SK-N-SH treated with all-trans-retinoic acid at 6 μM for 48 hours (cell line): ENCODE data around the gene SOHLH2.

Source experiments
- ATAC-seq: fragments of 200-7000 bp; cut with Tn5 transposase; 3 replicates; pipeline ENCODE4 v1.9.1; 2020; ENCODE audit warnings: mild to moderate bottlenecking, moderate library complexity
- ARNTL ChIP-seq: fragments of 450-650 bp; formaldehyde crosslinking; IDR thresholded peaks from 2 replicates; pipeline ENCODE4 v1.5.0; 2020; ENCODE audit warnings: low read depth, mild to moderate bottlenecking, moderate library complexity, borderline replicate concordance
- BACH2 ChIP-seq: fragments of 250-450 bp; sonication (Bioruptor Pico); IDR thresholded peaks from 2 replicates; pipeline ENCODE4 v1.9.0; 2021; ENCODE audit warnings: mild to moderate bottlenecking, borderline replicate concordance
- CSDC2 ChIP-seq: fragments of 250-450 bp; sonication (Bioruptor Pico); IDR thresholded peaks from 2 replicates; pipeline ENCODE4 v1.5.0; 2020; ENCODE audit warnings: mild to moderate bottlenecking, moderate library complexity
- ESRRG ChIP-seq: fragments of 250-450 bp; sonication (Bioruptor Pico); IDR thresholded peaks from 2 replicates; pipeline ENCODE4 v1.6.1; 2021; ENCODE audit warnings: mild to moderate bottlenecking
- GLIS3 ChIP-seq: fragments of 250-450 bp; sonication (Bioruptor Pico); IDR thresholded peaks from 2 replicates; pipeline ENCODE4 v1.5.0; 2020; ENCODE audit warnings: mild to moderate bottlenecking, moderate library complexity
- ISL1 ChIP-seq: fragments of 250-450 bp; sonication (Bioruptor Pico); IDR thresholded peaks from 2 replicates; pipeline ENCODE4 v2.1.2; 2022; ENCODE audit warnings: mild to moderate bottlenecking, moderate library complexity
- OSR1 ChIP-seq: fragments of 250-450 bp; sonication (Bioruptor Pico); IDR thresholded peaks from 2 replicates; pipeline ENCODE4 v1.8.0; 2022; ENCODE audit warnings: moderate library complexity, mild to moderate bottlenecking, inconsistent platforms
- PPARA ChIP-seq: fragments of 250-450 bp; sonication (Bioruptor Pico); IDR thresholded peaks from 2 replicates; pipeline ENCODE4 v1.5.0; 2020; ENCODE audit warnings: mild to moderate bottlenecking, borderline replicate concordance
- SNAI2 ChIP-seq: fragments of 250-450 bp; sonication (Bioruptor Pico); IDR thresholded peaks from 2 replicates; pipeline ENCODE4 v1.5.0; 2020; ENCODE audit warnings: mild to moderate bottlenecking, moderate library complexity
- TCF4 ChIP-seq: fragments of 250-450 bp; sonication (Bioruptor Pico); IDR thresholded peaks from 2 replicates; pipeline ENCODE4 v1.8.0; 2021; ENCODE audit warnings: mild to moderate bottlenecking, moderate library complexity, borderline replicate concordance
- TOX ChIP-seq: fragments of 250-450 bp; sonication (Bioruptor Pico); IDR thresholded peaks from 2 replicates; pipeline ENCODE4 v1.8.0; 2021; ENCODE audit warnings: mild to moderate bottlenecking, moderate library complexity, borderline replicate concordance
- ZC3H10 ChIP-seq: fragments of 250-450 bp; sonication (Bioruptor Pico); IDR thresholded peaks from 2 replicates; pipeline ENCODE4 v1.5.1; 2021; ENCODE audit warnings: mild to moderate bottlenecking, moderate library complexity
- ZFP30 ChIP-seq: fragments of 450-650 bp; formaldehyde crosslinking; IDR thresholded peaks from 2 replicates; pipeline ENCODE4 v1.5.0; 2022; ENCODE audit warnings: mild to moderate bottlenecking, moderate library complexity
- ZNF565 ChIP-seq: fragments of 450-650 bp; formaldehyde crosslinking; conservative IDR thresholded peaks from 2 replicates; pipeline ENCODE4 v1.5.0; 2020; ENCODE audit warnings: low read depth, mild to moderate bottlenecking, moderate library complexity
- ZNF70 ChIP-seq: fragments of 450-650 bp; formaldehyde crosslinking; IDR thresholded peaks from 2 replicates; pipeline ENCODE4 v1.5.0; 2020; ENCODE audit warnings: mild to moderate bottlenecking, moderate library complexity
- ZNF8 ChIP-seq: fragments of 450-650 bp; formaldehyde crosslinking; IDR thresholded peaks from 2 replicates; pipeline ENCODE4 v1.5.0; 2020; ENCODE audit warnings: mild to moderate bottlenecking, moderate library complexity
- TF ChIP-seq, protein P1 (sequence below): fragments of 250-450 bp; sonication (Bioruptor Pico); IDR thresholded peaks from 2 replicates; pipeline ENCODE4 v1.5.1; 2021; ENCODE audit warnings: mild to moderate bottlenecking, moderate library complexity
- TF ChIP-seq, protein P2 (sequence below): fragments of 250-450 bp; sonication (Bioruptor Pico); IDR thresholded peaks from 2 replicates; pipeline ENCODE4 v1.5.0; 2020; ENCODE audit warnings: mild to moderate bottlenecking, moderate library complexity
- TF ChIP-seq, protein P3 (sequence below): fragments of 250-450 bp; sonication (Bioruptor Pico); IDR thresholded peaks from 2 replicates; pipeline ENCODE4 v1.8.0; 2021; ENCODE audit warnings: low read depth, mild to moderate bottlenecking, moderate library complexity, borderline replicate concordance
- TF ChIP-seq, protein P4 (sequence below): fragments of 250-450 bp; sonication (Bioruptor Pico); IDR thresholded peaks from 2 replicates; pipeline ENCODE4 v1.5.1; 2020; ENCODE audit warnings: low read depth, mild to moderate bottlenecking, moderate library complexity
- TF ChIP-seq, protein P5 (sequence below): fragments of 250-450 bp; sonication (Bioruptor Pico); IDR thresholded peaks from 2 replicates; pipeline ENCODE4 v1.8.0; 2020; ENCODE audit warnings: mild to moderate bottlenecking, moderate library complexity, borderline replicate concordance

The SOHLH2 gene

DNA sequence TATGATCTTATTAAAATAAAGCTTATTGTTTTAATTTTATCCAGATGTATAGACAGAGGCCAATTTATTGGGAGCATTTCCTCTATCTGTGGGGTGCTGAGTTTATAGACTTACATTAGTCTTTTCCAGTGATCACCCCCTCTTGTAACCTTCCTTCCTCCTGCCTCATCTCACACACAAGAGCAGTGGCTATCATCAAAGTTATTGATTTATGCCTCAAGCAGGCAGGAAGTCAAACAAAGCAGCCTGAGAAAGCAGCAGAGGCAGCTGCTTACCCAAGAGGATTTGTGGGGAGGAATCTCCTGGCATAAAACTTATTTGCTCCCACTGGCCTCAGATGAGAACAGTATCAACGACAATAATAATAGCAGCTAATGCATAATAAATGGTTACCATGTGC is 56.9 kb downstream of the SOHLH2 start:
- no peak for ATAC-seq
- TF ChIP-seq SNAI2 (no peak), ZFP30 (CRISPR knock-in tag) (no peak), BACH2 (no peak), ZNF565 (CRISPR knock-in tag) (no peak), TOX (CRISPR knock-in tag) (no peak), OSR1 (CRISPR knock-in tag) (no peak)
- TF ChIP-seq, all 23 proteins: peak for 0

DNA sequence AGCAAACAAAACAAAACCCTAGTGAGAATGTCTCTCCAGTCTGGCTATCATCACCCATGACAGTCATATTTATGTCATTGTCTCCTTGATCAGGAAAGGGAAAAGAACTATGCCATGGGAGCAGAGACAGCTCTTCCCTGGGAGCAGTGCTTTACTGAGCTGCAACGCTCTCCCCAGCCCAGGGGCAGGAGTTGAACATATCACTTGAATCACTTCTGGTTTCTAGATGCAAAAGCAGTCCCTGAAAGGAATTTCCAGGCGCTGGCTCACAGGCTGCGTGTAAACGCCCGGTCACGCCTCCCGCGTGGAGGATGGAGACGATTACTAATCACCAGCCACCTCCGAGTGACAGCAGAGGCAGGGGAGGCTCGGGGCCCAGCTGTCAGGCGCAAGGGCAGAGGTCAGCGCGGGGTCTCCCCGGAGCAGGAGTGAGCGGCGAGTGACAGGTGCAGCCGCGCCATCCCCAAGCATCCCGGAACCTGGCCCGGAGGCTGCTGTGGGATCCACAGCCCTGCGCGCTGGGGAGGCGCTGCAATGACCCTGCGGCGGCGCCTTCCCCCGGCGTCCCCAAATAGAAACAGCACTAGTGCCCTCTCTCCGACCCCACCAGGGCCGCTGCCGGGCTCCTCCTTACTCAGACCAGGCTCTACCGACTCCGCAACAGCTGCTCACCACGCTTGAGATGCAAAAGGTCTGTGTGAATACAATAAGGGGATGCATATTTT is 59.6 kb downstream of the SOHLH2 start:
- no peak for TF ChIP-seq ZNF8 (CRISPR knock-in tag)
- TF ChIP-seq, protein P1, sequence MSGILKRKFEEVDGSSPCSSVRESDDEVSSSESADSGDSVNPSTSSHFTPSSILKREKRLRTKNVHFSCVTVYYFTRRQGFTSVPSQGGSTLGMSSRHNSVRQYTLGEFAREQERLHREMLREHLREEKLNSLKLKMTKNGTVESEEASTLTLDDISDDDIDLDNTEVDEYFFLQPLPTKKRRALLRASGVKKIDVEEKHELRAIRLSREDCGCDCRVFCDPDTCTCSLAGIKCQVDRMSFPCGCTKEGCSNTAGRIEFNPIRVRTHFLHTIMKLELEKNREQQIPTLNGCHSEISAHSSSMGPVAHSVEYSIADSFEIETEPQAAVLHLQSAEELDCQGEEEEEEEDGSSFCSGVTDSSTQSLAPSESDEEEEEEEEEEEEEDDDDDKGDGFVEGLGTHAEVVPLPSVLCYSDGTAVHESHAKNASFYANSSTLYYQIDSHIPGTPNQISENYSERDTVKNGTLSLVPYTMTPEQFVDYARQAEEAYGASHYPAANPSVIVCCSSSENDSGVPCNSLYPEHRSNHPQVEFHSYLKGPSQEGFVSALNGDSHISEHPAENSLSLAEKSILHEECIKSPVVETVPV (CRISPR knock-in tag), result no peak
- peak; percentile 80 for ATAC-seq

DNA sequence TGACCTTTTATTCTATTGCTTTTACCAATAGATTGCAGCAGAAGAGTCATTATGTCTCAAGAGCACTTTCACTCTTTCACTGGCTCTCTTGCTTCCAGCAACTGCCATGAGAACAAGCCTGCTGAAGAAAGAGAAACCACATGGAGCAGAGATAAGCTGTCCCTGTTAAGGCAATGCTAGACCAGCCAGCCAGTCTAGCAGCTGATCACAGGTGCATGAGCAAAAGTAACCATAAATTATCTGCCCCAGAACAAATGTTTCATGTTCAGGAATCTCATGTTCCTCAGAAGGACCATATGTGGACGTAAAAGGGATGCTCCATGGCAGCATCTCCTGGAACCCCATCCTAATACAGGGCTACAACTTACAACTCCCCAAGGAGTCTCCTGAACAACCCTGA is 62.8 kb downstream of the SOHLH2 start:
- no peak for ATAC-seq

More for the DNA sequence above, 62.8 kb downstream of the SOHLH2 start:
- TF ChIP-seq SNAI2 (no peak), TOX (CRISPR knock-in tag) (no peak), ISL1 (CRISPR knock-in tag) (no peak), ZNF565 (CRISPR knock-in tag) (no peak), CSDC2 (CRISPR knock-in tag) (no peak), ZFP30 (CRISPR knock-in tag) (no peak), ZNF70 (CRISPR knock-in tag) (no peak), GLIS3 (no peak), ZC3H10 (CRISPR knock-in tag) (no peak), PPARA (CRISPR knock-in tag) (no peak), ARNTL (CRISPR knock-in tag) (no peak), ESRRG (CRISPR knock-in tag) (no peak), TCF4 (CRISPR knock-in tag) (no peak), ZNF8 (CRISPR knock-in tag) (no peak), OSR1 (CRISPR knock-in tag) (no peak)
- TF ChIP-seq, protein P2, sequence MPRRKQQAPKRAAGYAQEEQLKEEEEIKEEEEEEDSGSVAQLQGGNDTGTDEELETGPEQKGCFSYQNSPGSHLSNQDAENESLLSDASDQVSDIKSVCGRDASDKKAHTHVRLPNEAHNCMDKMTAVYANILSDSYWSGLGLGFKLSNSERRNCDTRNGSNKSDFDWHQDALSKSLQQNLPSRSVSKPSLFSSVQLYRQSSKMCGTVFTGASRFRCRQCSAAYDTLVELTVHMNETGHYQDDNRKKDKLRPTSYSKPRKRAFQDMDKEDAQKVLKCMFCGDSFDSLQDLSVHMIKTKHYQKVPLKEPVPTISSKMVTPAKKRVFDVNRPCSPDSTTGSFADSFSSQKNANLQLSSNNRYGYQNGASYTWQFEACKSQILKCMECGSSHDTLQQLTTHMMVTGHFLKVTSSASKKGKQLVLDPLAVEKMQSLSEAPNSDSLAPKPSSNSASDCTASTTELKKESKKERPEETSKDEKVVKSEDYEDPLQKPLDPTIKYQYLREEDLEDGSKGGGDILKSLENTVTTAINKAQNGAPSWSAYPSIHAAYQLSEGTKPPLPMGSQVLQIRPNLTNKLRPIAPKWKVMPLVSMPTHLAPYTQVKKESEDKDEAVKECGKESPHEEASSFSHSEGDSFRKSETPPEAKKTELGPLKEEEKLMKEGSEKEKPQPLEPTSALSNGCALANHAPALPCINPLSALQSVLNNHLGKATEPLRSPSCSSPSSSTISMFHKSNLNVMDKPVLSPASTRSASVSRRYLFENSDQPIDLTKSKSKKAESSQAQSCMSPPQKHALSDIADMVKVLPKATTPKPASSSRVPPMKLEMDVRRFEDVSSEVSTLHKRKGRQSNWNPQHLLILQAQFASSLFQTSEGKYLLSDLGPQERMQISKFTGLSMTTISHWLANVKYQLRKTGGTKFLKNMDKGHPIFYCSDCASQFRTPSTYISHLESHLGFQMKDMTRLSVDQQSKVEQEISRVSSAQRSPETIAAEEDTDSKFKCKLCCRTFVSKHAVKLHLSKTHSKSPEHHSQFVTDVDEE (CRISPR knock-in tag), result no peak
- TF ChIP-seq, protein P3, sequence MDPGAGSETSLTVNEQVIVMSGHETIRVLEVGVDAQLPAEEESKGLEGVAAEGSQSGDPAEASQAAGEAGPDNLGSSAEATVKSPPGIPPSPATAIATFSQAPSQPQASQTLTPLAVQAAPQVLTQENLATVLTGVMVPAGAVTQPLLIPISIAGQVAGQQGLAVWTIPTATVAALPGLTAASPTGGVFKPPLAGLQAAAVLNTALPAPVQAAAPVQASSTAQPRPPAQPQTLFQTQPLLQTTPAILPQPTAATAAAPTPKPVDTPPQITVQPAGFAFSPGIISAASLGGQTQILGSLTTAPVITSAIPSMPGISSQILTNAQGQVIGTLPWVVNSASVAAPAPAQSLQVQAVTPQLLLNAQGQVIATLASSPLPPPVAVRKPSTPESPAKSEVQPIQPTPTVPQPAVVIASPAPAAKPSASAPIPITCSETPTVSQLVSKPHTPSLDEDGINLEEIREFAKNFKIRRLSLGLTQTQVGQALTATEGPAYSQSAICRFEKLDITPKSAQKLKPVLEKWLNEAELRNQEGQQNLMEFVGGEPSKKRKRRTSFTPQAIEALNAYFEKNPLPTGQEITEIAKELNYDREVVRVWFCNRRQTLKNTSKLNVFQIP, result no peak
- TF ChIP-seq, protein P1 (CRISPR knock-in tag), result no peak
- TF ChIP-seq, protein P4, sequence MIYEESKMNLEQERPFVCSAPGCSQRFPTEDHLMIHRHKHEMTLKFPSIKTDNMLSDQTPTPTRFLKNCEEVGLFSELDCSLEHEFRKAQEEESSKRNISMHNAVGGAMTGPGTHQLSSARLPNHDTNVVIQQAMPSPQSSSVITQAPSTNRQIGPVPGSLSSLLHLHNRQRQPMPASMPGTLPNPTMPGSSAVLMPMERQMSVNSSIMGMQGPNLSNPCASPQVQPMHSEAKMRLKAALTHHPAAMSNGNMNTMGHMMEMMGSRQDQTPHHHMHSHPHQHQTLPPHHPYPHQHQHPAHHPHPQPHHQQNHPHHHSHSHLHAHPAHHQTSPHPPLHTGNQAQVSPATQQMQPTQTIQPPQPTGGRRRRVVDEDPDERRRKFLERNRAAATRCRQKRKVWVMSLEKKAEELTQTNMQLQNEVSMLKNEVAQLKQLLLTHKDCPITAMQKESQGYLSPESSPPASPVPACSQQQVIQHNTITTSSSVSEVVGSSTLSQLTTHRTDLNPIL (CRISPR knock-in tag), result no peak
- TF ChIP-seq, protein P5, sequence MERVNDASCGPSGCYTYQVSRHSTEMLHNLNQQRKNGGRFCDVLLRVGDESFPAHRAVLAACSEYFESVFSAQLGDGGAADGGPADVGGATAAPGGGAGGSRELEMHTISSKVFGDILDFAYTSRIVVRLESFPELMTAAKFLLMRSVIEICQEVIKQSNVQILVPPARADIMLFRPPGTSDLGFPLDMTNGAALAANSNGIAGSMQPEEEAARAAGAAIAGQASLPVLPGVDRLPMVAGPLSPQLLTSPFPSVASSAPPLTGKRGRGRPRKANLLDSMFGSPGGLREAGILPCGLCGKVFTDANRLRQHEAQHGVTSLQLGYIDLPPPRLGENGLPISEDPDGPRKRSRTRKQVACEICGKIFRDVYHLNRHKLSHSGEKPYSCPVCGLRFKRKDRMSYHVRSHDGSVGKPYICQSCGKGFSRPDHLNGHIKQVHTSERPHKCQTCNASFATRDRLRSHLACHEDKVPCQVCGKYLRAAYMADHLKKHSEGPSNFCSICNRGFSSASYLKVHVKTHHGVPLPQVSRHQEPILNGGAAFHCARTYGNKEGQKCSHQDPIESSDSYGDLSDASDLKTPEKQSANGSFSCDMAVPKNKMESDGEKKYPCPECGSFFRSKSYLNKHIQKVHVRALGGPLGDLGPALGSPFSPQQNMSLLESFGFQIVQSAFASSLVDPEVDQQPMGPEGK (CRISPR knock-in tag), result no peak
- TF ChIP-seq, all 23 proteins: peak for 0
